Lower leg skin (tissue), 4 donors: Measurements from ENCODE around the gene OR2D2. TPM values are rescaled to one million over a fixed set of nuclear protein-coding genes. Genes with fewer than 3 reads are reported as not detected.
"Not testable (repeated sequence)": the region's sequence is repeated elsewhere in the genome, so short reads cannot be mapped to it uniquely, and the experiment has no call there.

ENCODE experiments used
- DNase-seq, 2 donors: peaks; one replicate each; pipeline ENCODE4 v3.0.0-alpha.2; 2019; ENCODE audit warnings: low spot score in 2 of 2
- H3K4me3 ChIP-seq: fragments of 200-600 bp; sonication (generic); 2 replicates; pipeline ENCODE4 v1.5.1; 2017; ENCODE audit warnings: mild to moderate bottlenecking, low read depth; ENCODE audit not compliant: poor library complexity, severe bottlenecking
- POLR2A ChIP-seq, 2 donors: fragments of 450-650 bp; IDR thresholded peaks; one replicate each; pipeline ENCODE4 v1.6.1; 2016 to 2017; ENCODE audit warnings: antibody characterized with exemption in 2 of 2, mild to moderate bottlenecking in 1 of 2, moderate library complexity in 1 of 2
- WGBS, 2 donors: methylation state at CpG; one replicate each; pipeline ENCODE4 v1.1.5; 2018; 5-methylcytosine and 5-hydroxymethylcytosine counted together
- intact Hi-C: fragments of 100-400 bp; cut with DNase I; formaldehyde crosslinking; loops from one replicate; pipeline ENCODE4 v1.15.0; 2023; ENCODE audit warnings: low total_unique reads
- total RNA-seq, 4 donors: library from RNA; depleted of rRNA; stranded (reverse); fragments of >200 nt; gene quantifications; one replicate each; pipeline ENCODE4 v1.1.0, GENCODE V29; 2016
- TF ChIP-seq, protein P1 (sequence below), 3 donors: fragments of 450-650 bp; IDR thresholded peaks; one replicate each; pipeline ENCODE4 v1.5.1; 2016; ENCODE audit warnings: antibody characterized with exemption in 3 of 3, mild to moderate bottlenecking in 3 of 3, moderate library complexity in 2 of 3

OR2D2 gene
- total RNA-seq, 4 donors from 2014 or later = not detected

DNA sequence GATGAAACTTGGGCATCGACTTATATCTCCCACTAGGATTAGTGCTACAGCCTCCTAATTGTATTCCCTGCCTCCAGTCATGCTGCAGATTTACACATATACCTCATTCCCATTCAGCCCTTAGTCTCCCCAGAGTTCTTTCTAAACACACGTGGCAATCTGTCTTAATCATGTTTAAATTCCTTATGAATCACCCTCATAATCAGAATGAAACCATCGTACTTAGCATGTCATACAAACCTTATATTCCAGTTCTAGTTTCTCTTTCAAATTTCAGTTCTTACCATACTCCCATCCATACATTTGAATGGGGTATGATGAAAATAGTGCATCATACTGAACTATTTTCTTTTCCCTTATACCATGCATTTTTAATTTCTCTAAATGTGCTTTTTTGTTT is 35.4 kb downstream of the OR2D2 start:
- intact Hi-C loops = no loop called here
- H3K4me3 ChIP-seq = no peak overlapping the region
- 68 to 75% methylated on average over 3 of the region's 3 CpGs for WGBS, 2 donors
- no peak for DNase-seq
- TF ChIP-seq POLR2A (IDR thresholded peaks at IDR 0.05) = no peak
- TF ChIP-seq, protein P1, sequence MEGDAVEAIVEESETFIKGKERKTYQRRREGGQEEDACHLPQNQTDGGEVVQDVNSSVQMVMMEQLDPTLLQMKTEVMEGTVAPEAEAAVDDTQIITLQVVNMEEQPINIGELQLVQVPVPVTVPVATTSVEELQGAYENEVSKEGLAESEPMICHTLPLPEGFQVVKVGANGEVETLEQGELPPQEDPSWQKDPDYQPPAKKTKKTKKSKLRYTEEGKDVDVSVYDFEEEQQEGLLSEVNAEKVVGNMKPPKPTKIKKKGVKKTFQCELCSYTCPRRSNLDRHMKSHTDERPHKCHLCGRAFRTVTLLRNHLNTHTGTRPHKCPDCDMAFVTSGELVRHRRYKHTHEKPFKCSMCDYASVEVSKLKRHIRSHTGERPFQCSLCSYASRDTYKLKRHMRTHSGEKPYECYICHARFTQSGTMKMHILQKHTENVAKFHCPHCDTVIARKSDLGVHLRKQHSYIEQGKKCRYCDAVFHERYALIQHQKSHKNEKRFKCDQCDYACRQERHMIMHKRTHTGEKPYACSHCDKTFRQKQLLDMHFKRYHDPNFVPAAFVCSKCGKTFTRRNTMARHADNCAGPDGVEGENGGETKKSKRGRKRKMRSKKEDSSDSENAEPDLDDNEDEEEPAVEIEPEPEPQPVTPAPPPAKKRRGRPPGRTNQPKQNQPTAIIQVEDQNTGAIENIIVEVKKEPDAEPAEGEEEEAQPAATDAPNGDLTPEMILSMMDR (IDR thresholded peaks at IDR 0.05) = no peak

GRCh38 chr11:6855971-6856541 is 36.2 kb downstream of the OR2D2 start:
- no peak for DNase-seq
- no peak overlapping the region for H3K4me3 ChIP-seq
- TF ChIP-seq, protein P1 (IDR thresholded peaks at IDR 0.05) = no peak
- no peak for TF ChIP-seq POLR2A (IDR thresholded peaks at IDR 0.05)
- 15 to 37% methylated on average over 1 of the region's 1 CpG for WGBS, 2 donors
- intact Hi-C loops = no loop called here

- H3K4me3 ChIP-seq, intact Hi-C loops, DNase-seq: not testable (repeated sequence)
- 93 to 95% methylated on average over 6 of the region's 6 CpGs for WGBS, 2 donors
These were observed 37.5 kb downstream of the OR2D2 start for GRCh38 chr11:6854801-6855200.

GRCh38 chr11:6850526-6850925 is 41.8 kb downstream of the OR2D2 start:
- no peak for TF ChIP-seq POLR2A (IDR thresholded peaks at IDR 0.05)
- TF ChIP-seq, protein P1 (IDR thresholded peaks at IDR 0.05) = no peak
- H3K4me3 ChIP-seq = no peak overlapping the region
- DNase-seq = no peak
- intact Hi-C loops = no loop called here
- WGBS, 2 donors = 85 to 86% methylated on average over 2 of the region's 2 CpGs

DNA sequence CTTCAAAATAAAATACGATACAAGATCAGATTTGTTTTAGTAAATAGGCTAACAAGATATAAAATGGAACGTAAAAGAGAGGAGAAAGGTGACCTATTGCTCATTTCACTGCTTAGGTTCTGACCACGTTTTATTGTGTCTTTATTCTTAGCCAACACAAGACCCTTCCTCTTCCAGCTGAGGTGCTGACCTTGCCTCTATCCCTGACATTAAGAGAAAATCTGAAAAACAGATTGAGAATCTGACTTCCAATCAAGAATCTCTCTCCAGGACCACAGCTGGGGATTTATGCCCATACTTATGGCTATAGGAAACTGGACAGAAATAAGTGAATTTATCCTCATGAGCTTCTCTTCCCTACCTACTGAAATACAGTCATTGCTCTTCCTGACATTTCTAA is 46.9 kb downstream of the OR2D2 start, which contains the start of gene OR10A5:
OR10A5 (plus strand) TSS at position 301 of the 400 bp plus-strand sequence; CDS start at position 301, 0 bp downstream.
- TF ChIP-seq, protein P1 (IDR thresholded peaks at IDR 0.05) = no peak
- TF ChIP-seq POLR2A (IDR thresholded peaks at IDR 0.05) = no peak
- intact Hi-C loops = no loop called here
- H3K4me3 ChIP-seq = no peak within 1 kb of the TSS
- 76% methylated on average over 3 of the region's 3 CpGs for WGBS, 2 donors
- DNase-seq = no peak

DNA sequence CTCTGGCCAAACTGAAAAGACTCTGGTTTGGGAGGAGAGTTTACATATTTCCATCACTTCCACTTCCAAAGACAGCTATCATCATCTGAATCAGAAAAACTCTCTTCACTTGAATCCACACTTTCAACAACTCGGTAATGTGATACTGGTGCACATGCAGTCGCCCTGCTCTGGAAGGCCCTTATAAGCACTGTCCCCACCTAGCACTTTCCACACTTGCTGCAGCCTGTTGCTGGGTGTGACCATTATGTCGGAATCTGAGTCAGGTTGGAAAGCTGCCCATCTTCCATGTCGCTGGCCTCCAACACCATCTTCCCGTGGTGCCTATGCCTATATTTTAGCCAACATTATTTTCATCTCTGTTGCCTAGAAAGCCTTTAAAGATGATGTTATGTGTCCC is 47.9 kb downstream of the OR2D2 start:
- intact Hi-C loops = no loop called here
- DNase-seq = no peak
- 78 to 85% methylated on average over 5 of the region's 5 CpGs for WGBS, 2 donors
- H3K4me3 ChIP-seq = no peak overlapping the region
- TF ChIP-seq, protein P1 (IDR thresholded peaks at IDR 0.05) = no peak
- TF ChIP-seq POLR2A (IDR thresholded peaks at IDR 0.05) = no peak
